Ovary (tissue), 3 donors: ENCODE measurements around the gene FRMD5.

ENCODE experiments used
- CTCF ChIP-seq, 3 donors: fragments of 450-650 bp in 2 of 3; fragments of 200-600 bp in 1 of 3; IDR thresholded peaks; one replicate each; pipeline versions ENCODE4 v1.5.1 to v1.8.0; 2016 to 2022; ENCODE audit warnings: antibody characterized with exemption in 3 of 3, mild to moderate bottlenecking in 1 of 3
- EP300 ChIP-seq: sonication (generic); formaldehyde crosslinking; IDR thresholded peaks from one replicate; pipeline ENCODE4 v1.6.1; 2017; ENCODE audit warnings: antibody characterized with exemption
- donor health status: DM: no; HTN: no; CAD: no.

GRCh38 chr15:43913026-43913780, 281.9 kb downstream of the FRMD5 start:
- TF ChIP-seq CTCF (IDR thresholded peaks at IDR 0.05) (no peak), EP300 (no peak)
